ENCODE measurements around the gene CHCHD6.

Gene CHCHD6

DNA sequence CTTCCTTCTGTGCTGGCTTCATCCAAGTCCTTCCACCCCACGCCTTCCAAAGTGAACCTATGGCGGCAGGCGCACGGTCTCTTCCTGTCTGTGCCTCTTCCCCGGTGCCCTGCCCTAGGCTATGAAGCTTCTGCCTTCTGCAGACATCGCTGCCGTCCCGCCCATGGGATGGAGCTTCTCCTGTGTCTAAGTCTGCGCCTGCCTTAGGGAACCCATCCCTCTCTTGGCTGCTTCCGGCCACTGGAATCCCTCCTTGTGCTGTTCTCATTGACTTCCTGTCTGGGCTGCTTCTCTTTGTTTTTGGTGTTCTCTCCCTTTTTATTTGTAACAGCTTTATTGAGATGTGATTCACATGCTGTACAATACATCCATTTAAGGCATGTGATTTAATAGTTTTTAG, 17.2 kb downstream of the CHCHD6 start:
- TF ChIP-seq, protein P1, sequence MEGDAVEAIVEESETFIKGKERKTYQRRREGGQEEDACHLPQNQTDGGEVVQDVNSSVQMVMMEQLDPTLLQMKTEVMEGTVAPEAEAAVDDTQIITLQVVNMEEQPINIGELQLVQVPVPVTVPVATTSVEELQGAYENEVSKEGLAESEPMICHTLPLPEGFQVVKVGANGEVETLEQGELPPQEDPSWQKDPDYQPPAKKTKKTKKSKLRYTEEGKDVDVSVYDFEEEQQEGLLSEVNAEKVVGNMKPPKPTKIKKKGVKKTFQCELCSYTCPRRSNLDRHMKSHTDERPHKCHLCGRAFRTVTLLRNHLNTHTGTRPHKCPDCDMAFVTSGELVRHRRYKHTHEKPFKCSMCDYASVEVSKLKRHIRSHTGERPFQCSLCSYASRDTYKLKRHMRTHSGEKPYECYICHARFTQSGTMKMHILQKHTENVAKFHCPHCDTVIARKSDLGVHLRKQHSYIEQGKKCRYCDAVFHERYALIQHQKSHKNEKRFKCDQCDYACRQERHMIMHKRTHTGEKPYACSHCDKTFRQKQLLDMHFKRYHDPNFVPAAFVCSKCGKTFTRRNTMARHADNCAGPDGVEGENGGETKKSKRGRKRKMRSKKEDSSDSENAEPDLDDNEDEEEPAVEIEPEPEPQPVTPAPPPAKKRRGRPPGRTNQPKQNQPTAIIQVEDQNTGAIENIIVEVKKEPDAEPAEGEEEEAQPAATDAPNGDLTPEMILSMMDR (conservative IDR thresholded peaks at IDR 0.05; ENCODE audit: low read length): no peak
- DNase-seq (ENCODE audit: low read depth): no peak
- no peak overlapping the region for H3K4me3 ChIP-seq (ENCODE audit: low read length)

DNA sequence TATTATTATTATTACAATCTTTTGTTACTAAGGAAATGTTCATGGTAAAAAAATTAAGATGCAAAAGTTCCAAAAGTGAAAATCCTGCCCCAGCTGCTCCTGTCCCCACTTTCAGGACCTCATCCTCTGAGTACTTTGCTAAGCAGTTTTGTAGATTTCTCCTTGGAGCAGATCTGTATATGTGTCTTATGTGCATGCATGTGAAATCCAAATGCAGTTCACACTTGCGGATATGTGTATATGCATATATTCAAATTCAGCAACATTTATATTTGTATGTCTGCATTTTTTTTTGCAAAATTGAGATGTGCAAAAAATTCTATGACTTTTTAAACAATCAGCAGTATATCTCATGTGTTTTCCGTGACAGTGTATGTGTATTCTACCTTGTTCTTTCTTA, 19.2 kb downstream of the CHCHD6 start:
- TF ChIP-seq, protein P1 (conservative IDR thresholded peaks at IDR 0.05; ENCODE audit: low read length): no peak
- no peak for DNase-seq (ENCODE audit: low read depth)
- no peak overlapping the region for H3K4me3 ChIP-seq (ENCODE audit: low read length)

DNA sequence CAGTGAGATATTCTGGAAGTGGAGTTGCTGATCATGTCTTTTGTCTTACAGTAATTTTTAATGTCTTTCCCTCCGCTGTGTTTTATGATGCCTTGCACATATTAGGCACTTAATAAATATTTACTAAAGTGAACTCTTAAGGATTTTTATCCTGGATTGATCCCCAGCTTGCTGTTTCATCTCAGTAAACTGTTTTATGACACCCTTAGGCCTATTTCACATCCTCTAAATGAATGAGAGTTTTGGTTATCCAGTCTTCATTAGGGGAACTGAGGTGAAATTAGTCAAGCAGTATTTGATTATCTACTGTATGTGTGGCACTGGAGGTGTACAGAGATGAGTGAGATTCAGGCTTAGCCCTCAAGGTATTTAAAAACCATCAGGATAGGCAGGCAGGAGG, 19.8 kb downstream of the CHCHD6 start:
- no peak for DNase-seq (ENCODE audit: low read depth)
- TF ChIP-seq, protein P1 (conservative IDR thresholded peaks at IDR 0.05; ENCODE audit: low read length): no peak

DNA sequence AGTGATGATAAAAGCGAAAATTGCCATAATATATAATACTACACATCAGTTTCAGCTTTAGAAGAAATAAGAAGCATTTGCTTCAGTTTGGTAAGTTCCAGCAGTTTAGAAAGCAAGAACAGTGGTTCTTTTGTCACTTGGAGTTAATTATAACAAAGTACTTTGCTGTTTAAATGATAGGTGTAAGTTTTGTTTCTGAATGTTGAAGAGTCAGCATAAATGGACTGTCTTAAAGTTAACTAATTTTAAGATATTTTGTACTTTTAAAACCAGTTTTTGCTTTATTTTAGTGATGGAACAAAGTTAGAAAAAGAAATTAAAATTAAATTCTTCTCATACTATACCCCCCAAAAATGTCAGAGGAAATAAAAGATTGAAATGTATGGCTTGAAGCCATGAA, 24.6 kb downstream of the CHCHD6 start:
- no peak for DNase-seq (ENCODE audit: low read depth)
- no peak overlapping the region for H3K4me3 ChIP-seq (ENCODE audit: low read length)
- TF ChIP-seq, protein P1 (conservative IDR thresholded peaks at IDR 0.05; ENCODE audit: low read length): no peak

More for the DNA sequence above, 19.8 kb downstream of the CHCHD6 start:
- H3K4me3 ChIP-seq (ENCODE audit: low read length): no peak overlapping the region

DNA sequence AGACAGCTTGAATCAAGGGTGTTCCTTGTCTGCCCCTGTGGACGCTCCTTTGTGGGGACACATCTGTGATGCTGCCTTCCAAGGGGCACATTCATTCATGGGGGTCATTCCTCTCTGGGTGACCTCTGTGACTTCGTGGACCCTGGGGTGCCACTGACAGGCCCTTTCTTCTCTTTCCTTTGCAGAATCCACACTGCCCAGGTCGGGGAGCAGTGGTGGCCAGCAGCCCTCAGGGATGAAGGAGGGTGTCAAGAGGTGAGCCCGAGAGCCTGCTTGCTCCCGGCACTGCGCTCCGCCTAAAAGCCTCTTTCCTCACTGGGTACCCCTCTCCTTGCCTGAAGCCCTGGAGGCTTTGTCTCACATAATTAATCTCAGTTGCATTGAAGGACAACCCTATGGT, 26.3 kb downstream of the CHCHD6 start:
- H3K4me3 ChIP-seq (ENCODE audit: low read length): no peak overlapping the region

DNA sequence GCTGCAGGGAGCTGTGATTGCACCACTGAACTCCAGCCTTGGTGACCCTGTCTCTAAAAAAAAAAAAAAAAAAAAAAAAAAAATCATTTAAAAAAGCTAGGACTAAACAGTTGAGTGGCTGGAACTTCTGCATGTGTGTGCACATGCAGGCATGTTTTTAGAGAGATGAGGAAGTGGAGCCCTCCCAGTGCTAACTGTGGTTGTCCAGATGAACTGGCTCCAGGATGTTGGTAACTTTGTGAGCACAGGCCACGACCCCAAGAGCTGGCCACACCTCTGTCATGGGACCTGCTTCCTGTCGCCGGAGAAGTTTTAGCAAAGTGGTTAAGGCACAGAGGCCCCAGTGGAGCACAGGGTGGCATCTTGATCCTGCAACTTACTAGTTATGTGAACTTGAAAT, 27.0 kb downstream of the CHCHD6 start:
- no peak overlapping the region for H3K4me3 ChIP-seq (ENCODE audit: low read length)
- no peak for DNase-seq (ENCODE audit: low read depth)

More for the DNA sequence above, 26.3 kb downstream of the CHCHD6 start:
- no peak for DNase-seq (ENCODE audit: low read depth)
- TF ChIP-seq, protein P1 (conservative IDR thresholded peaks at IDR 0.05; ENCODE audit: low read length): no peak

More for the DNA sequence above, 27.0 kb downstream of the CHCHD6 start:
- TF ChIP-seq, protein P1 (conservative IDR thresholded peaks at IDR 0.05; ENCODE audit: low read length): no peak
